GM12878 (cell line): ENCODE data around the gene TPRN.

Experiments
- CREM ChIP-seq: IDR thresholded peaks from 2 replicates; pipeline ENCODE4 v1.6.1; 2014; ENCODE audit warnings: antibody characterized with exemption, low read depth
- POLR2A ChIP-seq: IDR thresholded peaks from 2 replicates; pipeline ENCODE4 v1.6.1; 2011; ENCODE audit warnings: low read depth, mild to moderate bottlenecking, low read length
- RCOR1 ChIP-seq: conservative IDR thresholded peaks from 2 replicates; pipeline ENCODE4 v1.6.1; 2012; ENCODE audit warnings: low read depth, low read length, improper control_type of control experiment
- SREBF2 ChIP-seq: IDR thresholded peaks from 2 replicates; pipeline ENCODE4 v1.6.1; 2012; ENCODE audit warnings: mild to moderate bottlenecking, low read length
- TF ChIP-seq, protein P1 (sequence below), 3 experiments: IDR thresholded peaks in 2 of 3; conservative IDR thresholded peaks in 1 of 3; 2 replicates each; pipeline ENCODE4 v1.5.1; 2011; ENCODE audit warnings: low read depth in 3 of 3, low read length in 3 of 3, mild to moderate bottlenecking in 3 of 3, control low read depth in 2 of 3, moderate library complexity in 2 of 3, inconsistent platforms in 1 of 3, mixed read lengths in 1 of 3; ENCODE audit not compliant: control insufficient read depth in 2 of 3, insufficient read depth in 1 of 3; ENCODE audit errors: extremely low read depth in 1 of 3

DNA sequence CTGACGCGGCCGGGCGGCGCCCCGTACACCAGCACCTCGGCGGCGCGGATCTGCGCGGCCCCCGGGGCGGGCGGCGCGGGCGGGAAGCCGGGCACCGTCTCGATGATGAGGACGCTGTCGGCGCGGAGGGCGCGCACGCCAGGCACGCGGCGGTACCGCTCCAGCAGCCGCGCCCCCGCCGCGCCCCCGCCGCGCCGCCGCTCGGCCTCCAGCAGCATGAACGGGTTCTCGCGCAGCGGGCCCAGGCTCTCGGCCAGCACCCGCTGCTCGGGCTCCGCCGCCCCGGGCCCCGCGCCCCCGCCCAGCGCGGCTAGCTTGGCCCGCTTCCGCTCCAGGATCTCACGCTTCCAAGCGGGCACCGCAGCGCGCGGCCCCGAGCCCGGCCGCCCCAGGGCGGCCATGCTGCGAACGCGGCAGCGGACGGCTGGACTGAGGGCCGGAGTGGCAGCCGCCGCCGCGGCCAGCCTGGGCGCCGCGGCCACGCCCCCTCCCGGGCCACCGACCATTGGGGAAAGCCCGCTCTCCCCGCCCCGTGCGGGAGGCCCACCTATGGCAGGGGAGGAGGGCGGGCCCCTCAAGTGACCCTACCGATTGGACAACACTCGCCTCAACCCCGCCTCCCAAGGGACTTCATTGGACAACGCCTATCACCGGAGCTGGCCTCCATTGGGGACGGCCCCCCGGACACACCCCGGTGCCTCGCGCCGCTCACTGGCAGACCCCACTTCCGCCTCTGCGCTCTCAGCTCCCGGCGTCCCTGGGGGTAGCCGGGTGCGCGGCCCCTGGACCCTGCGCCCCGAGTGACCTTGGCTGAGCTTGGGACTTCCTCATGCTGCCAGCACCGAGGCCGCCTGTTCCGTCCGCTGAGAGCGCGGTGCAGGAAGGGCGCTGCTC is at the start of gene TPRN:
- no peak for TF ChIP-seq SREBF2
- no peak for TF ChIP-seq RCOR1
- peak; percentile 95 for TF ChIP-seq POLR2A
- TF ChIP-seq CREM = peak; percentile 40; the same call in 1 of the 2 replicates
- TF ChIP-seq, protein P1, sequence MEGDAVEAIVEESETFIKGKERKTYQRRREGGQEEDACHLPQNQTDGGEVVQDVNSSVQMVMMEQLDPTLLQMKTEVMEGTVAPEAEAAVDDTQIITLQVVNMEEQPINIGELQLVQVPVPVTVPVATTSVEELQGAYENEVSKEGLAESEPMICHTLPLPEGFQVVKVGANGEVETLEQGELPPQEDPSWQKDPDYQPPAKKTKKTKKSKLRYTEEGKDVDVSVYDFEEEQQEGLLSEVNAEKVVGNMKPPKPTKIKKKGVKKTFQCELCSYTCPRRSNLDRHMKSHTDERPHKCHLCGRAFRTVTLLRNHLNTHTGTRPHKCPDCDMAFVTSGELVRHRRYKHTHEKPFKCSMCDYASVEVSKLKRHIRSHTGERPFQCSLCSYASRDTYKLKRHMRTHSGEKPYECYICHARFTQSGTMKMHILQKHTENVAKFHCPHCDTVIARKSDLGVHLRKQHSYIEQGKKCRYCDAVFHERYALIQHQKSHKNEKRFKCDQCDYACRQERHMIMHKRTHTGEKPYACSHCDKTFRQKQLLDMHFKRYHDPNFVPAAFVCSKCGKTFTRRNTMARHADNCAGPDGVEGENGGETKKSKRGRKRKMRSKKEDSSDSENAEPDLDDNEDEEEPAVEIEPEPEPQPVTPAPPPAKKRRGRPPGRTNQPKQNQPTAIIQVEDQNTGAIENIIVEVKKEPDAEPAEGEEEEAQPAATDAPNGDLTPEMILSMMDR (IDR thresholded peaks at IDR 0.05 in 2 of 3, conservative IDR thresholded peaks at IDR 0.05 in 1 of 3; ENCODE audit: control insufficient read depth in 2 of 3, extremely low read depth in 1 of 3, insufficient read depth in 1 of 3, low read depth in 3 of 3, low read length in 3 of 3) = no peak
